Stimulated activated naive CD8-positive, alpha-beta T cell treated with anti-CD3 and anti-CD28 coated beads, Interleukin-15, Interleukin-2, amounts not matched to agents 100 ng/mL and 50 ng/mL, for 24 hours (primary cell): ENCODE results near the gene CDH4.

Source experiments
- H3K27ac Mint-ChIP-seq: one replicate; pipeline ENCODE4 v1.8.0; 2021; ENCODE audit warnings: mild to moderate bottlenecking, mixed read lengths
- H3K27me3 Mint-ChIP-seq: one replicate; pipeline ENCODE4 v1.8.0; 2021; ENCODE audit warnings: mixed read lengths
- H3K36me3 Mint-ChIP-seq: one replicate; pipeline ENCODE4 v1.8.0; 2021; ENCODE audit warnings: low read depth, mixed read lengths
- H3K4me1 Mint-ChIP-seq: one replicate; pipeline ENCODE4 v1.8.0; 2021; ENCODE audit warnings: low read depth, mixed read lengths
- H3K4me3 Mint-ChIP-seq: one replicate; pipeline ENCODE4 v1.8.0; 2021; ENCODE audit warnings: mild to moderate bottlenecking, mixed read lengths
- H3K9me3 Mint-ChIP-seq: one replicate; pipeline ENCODE4 v1.8.0; 2021; ENCODE audit warnings: mixed read lengths

CDH4 gene

GRCh38 chr20:61549865-61550264 lies 297.8 kb downstream of the CDH4 start:
- no peaks in the 10 kb centered on the region for H3K27me3 Mint-ChIP-seq
- H3K27ac Mint-ChIP-seq, result no peak overlapping the region
- H3K4me3 Mint-ChIP-seq, result no peak overlapping the region
- H3K4me1 Mint-ChIP-seq, result no peaks in the 10 kb centered on the region
- H3K9me3 Mint-ChIP-seq, result peaks cover 15% of the 10 kb centered on the region
- H3K36me3 Mint-ChIP-seq, result no peaks in the 10 kb centered on the region

- H3K27ac Mint-ChIP-seq, result no peak overlapping the region
- peaks cover 5% of the 10 kb centered on the region for H3K9me3 Mint-ChIP-seq
- H3K27me3 Mint-ChIP-seq, result no peaks in the 10 kb centered on the region
- no peaks in the 10 kb centered on the region for H3K4me1 Mint-ChIP-seq
- H3K36me3 Mint-ChIP-seq, result no peaks in the 10 kb centered on the region
- no peak overlapping the region for H3K4me3 Mint-ChIP-seq
Observed at GRCh38 chr20:61551401-61551800, 299.3 kb downstream of the CDH4 start.

DNA sequence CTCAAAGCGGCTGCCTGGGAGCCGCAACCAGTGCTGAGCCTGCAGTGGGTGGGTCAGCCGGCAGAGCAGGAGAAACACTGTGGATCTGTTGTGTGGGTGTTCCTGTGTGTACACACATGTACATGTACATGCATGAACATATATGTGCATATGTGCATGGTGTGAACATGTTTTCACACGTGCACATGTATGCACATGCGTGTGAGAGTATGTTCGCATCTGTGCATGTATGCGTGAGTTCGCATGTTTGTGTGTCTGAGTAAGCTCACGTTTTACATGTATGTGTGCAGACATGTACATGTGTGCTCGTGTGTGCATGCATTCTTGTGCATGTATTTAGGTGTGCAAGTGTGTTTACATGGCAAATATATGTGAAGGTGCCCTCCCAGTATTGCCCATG lies 302.6 kb downstream of the CDH4 start:
- H3K36me3 Mint-ChIP-seq, result no peaks in the 10 kb centered on the region
- H3K4me3 Mint-ChIP-seq, result no peak overlapping the region
- no peaks in the 10 kb centered on the region for H3K27me3 Mint-ChIP-seq
- no peaks in the 10 kb centered on the region for H3K4me1 Mint-ChIP-seq
- peaks cover 8% of the 10 kb centered on the region for H3K9me3 Mint-ChIP-seq
- no peak overlapping the region for H3K27ac Mint-ChIP-seq

GRCh38 chr20:61555566-61555965 lies 303.5 kb downstream of the CDH4 start:
- no peaks in the 10 kb centered on the region for H3K36me3 Mint-ChIP-seq
- H3K9me3 Mint-ChIP-seq, result peaks cover 8% of the 10 kb centered on the region
- H3K4me3 Mint-ChIP-seq, result no peak overlapping the region
- H3K27ac Mint-ChIP-seq, result no peak overlapping the region
- no peaks in the 10 kb centered on the region for H3K27me3 Mint-ChIP-seq
- H3K4me1 Mint-ChIP-seq, result no peaks in the 10 kb centered on the region

- no peaks in the 10 kb centered on the region for H3K36me3 Mint-ChIP-seq
- H3K4me3 Mint-ChIP-seq, result no peak overlapping the region
- peaks cover 8% of the 10 kb centered on the region for H3K9me3 Mint-ChIP-seq
- H3K27me3 Mint-ChIP-seq, result no peaks in the 10 kb centered on the region
- no peaks in the 10 kb centered on the region for H3K4me1 Mint-ChIP-seq
- H3K27ac Mint-ChIP-seq, result no peak overlapping the region
Observed at GRCh38 chr20:61556111-61556510, 304.1 kb downstream of the CDH4 start.

DNA sequence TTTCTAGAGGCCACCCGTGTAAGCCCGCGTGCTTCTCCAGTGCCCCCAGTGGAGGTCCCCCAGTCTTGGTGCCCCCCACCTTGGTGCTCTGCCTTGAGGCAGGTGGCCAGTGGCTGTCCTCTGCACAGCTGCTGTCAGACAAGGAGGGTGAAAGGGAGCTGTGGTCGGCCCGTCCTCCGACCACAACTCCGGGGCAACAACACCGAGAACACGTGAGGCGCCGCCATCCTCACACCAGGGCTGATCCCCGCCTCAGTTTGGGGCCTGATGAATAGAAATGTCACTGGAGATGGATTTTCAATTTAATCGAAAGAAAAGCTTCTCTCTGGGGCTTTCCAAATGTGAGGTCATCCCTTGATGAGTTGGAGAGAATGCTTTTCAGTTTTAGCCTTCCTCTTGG lies 304.6 kb downstream of the CDH4 start:
- no peaks in the 10 kb centered on the region for H3K36me3 Mint-ChIP-seq
- no peak overlapping the region for H3K27ac Mint-ChIP-seq
- H3K4me1 Mint-ChIP-seq, result no peaks in the 10 kb centered on the region
- H3K9me3 Mint-ChIP-seq, result peaks cover 8% of the 10 kb centered on the region
- no peak overlapping the region for H3K4me3 Mint-ChIP-seq
- H3K27me3 Mint-ChIP-seq, result no peaks in the 10 kb centered on the region

GRCh38 chr20:61557621-61558020 lies 305.6 kb downstream of the CDH4 start:
- no peaks in the 10 kb centered on the region for H3K36me3 Mint-ChIP-seq
- peaks cover 8% of the 10 kb centered on the region for H3K9me3 Mint-ChIP-seq
- no peak overlapping the region for H3K4me3 Mint-ChIP-seq
- H3K27ac Mint-ChIP-seq, result no peak overlapping the region
- no peaks in the 10 kb centered on the region for H3K4me1 Mint-ChIP-seq
- H3K27me3 Mint-ChIP-seq, result no peaks in the 10 kb centered on the region

DNA sequence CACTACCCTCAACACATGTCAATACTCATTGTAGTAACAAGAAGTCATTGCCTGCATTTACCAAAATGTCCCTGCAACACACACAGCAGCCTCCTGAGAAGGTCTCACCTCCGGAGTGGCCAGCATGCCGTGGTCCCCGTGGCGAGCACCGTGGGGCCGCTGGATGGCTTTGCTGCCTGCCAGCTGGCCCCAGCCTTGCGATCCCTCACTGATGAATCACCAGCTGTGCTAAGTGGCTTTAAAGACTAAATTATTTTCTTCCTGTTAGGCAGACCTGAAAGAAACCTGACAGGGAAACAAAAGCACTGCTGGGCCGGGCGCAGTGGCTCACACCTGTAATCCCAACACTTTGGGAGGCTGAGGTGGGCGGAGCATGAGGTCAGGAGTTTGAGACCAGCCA lies 306.7 kb downstream of the CDH4 start:
- H3K27me3 Mint-ChIP-seq, result no peaks in the 10 kb centered on the region
- no peaks in the 10 kb centered on the region for H3K4me1 Mint-ChIP-seq
- no peak overlapping the region for H3K4me3 Mint-ChIP-seq
- no peak overlapping the region for H3K27ac Mint-ChIP-seq
- no peaks in the 10 kb centered on the region for H3K36me3 Mint-ChIP-seq
- H3K9me3 Mint-ChIP-seq, result peaks cover 4% of the 10 kb centered on the region

DNA sequence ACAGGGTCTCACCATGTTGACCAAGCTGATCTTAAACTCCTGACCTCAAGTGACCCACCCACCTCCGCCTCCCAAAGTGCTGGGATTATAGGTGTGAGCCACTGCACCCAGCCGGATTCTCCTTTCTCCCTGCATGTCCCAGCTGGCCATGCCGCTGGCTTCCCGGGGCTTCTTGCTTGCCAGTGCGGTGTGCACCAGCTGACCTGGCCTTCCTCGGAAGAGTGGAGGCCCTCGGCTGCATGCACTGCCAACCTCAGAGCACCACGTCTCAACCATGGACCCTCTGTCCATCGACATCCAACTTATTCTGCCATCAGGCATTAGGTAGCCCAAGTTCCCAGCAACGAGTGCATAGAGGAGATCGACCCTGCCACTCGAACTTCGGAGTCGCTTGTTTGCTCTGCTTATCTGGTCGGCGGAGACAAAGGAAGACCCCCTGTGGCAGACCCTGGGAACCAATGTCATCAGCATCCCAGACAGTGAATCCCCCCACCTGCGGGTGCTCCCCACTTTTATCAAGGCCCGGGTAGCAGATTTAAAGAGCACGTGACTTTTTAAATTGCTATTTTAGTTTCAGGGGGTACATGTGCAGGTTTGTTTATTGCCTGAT lies 307.8 kb downstream of the CDH4 start:
- Mint-ChIP-seq H3K27me3 (no peaks in the 10 kb centered on the region), H3K4me3 (no peak overlapping the region), H3K9me3 (peaks cover 4% of the 10 kb centered on the region), H3K27ac (no peak overlapping the region), H3K36me3 (no peaks in the 10 kb centered on the region), H3K4me1 (no peaks in the 10 kb centered on the region)

- H3K4me1 Mint-ChIP-seq, result no peaks in the 10 kb centered on the region
Observed at GRCh38 chr20:61560361-61560853, 308.3 kb downstream of the CDH4 start.

DNA sequence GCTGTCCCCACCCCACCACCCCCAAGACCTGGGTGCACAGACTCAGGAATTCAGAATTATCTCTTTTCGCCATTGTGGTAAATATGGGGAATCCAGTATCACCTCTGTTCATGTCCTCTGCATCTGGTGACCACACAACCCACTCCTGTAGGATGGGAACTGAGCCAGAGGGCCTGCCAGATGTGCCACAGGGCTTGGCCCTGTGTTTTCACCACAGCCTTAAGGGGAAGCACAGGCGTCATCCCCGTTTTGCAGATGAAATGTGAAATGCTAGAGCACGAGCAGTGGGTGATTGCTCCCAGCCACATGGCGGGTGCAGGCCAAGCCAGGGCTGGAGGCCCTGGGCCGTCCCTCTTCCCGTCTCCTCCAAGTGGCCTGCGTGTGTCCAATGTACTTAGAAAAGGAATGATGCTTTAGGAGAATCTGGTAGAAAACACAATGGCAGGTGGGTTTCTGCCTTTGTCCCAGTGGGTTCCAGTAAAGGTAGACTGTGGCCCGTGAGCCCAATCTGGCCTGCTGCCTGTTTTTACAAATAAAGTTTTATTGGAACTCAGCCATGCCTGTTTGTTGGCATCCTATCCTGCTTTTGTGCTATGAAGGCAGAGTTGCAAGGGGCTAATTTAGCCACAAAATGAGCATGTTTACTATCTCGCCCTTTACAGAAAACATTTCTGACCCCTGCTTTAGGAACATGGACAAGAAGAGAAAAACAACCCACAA lies 309.2 kb downstream of the CDH4 start:
- Mint-ChIP-seq H3K27me3 (no peaks in the 10 kb centered on the region), H3K36me3 (no peaks in the 10 kb centered on the region), H3K27ac (no peak overlapping the region), H3K4me1 (no peaks in the 10 kb centered on the region), H3K4me3 (no peak overlapping the region), H3K9me3 (peaks cover 4% of the 10 kb centered on the region)

More at GRCh38 chr20:61560361-61560853, 308.3 kb downstream of the CDH4 start:
- H3K27ac Mint-ChIP-seq, result no peak overlapping the region
- H3K36me3 Mint-ChIP-seq, result no peaks in the 10 kb centered on the region
- peaks cover 4% of the 10 kb centered on the region for H3K9me3 Mint-ChIP-seq
- no peak overlapping the region for H3K4me3 Mint-ChIP-seq
- H3K27me3 Mint-ChIP-seq, result no peaks in the 10 kb centered on the region

DNA sequence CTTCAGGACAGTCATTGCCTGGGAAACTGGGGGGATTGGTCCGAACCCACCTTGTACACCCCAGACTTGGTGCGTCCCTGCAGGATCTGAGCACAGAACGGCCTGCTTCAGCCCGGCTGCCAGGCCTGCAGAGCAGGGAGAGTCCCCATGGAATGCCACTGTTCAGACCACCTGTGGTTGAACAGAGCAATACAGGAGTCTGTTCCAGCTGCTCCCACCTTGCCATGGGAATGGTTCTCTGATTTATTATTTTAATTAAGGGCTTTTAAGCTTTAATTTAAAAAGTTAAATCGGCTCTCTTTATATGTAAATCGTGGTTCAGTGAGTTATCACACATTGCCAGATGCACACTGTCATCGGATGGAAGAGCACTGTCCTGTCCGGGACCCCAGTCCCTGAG lies 310.4 kb downstream of the CDH4 start:
- no peaks in the 10 kb centered on the region for H3K36me3 Mint-ChIP-seq
- H3K27me3 Mint-ChIP-seq, result no peaks in the 10 kb centered on the region
- H3K9me3 Mint-ChIP-seq, result no peaks in the 10 kb centered on the region
- H3K4me3 Mint-ChIP-seq, result no peak overlapping the region
- no peaks in the 10 kb centered on the region for H3K4me1 Mint-ChIP-seq
- H3K27ac Mint-ChIP-seq, result no peak overlapping the region

DNA sequence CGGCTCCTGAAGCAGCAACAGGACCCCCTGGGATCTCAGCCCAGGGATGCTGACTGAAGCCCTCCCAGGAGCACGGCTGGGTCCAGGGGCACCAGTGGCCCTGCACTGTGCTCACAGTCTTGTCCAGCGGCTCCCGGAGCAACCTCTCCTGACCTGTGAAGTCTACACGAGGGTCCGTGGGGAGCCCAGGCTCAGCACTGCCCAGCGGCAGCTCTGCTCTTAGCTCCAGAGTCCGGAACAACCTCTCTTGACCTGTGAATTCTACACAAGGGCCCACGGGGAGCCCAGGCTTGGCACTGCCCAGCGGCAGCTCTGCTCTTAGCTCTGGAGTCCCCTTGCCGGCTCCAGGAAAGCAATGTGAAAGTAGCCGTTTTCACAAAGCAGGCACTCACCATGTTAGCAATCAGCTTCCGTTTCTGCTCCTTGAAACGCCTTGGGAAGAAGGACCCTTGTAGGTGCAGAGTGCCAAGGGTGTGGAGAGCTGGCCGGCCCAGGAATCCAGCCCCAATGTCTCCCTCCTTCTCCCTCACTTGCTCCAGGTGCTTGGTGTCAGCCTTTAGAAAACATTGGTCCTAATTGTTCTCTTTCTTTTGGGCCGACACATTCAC lies 310.9 kb downstream of the CDH4 start:
- H3K4me1 Mint-ChIP-seq, result no peaks in the 10 kb centered on the region
- no peaks in the 10 kb centered on the region for H3K36me3 Mint-ChIP-seq
- H3K27ac Mint-ChIP-seq, result no peak overlapping the region
- H3K4me3 Mint-ChIP-seq, result no peak overlapping the region
- H3K9me3 Mint-ChIP-seq, result no peaks in the 10 kb centered on the region
- no peaks in the 10 kb centered on the region for H3K27me3 Mint-ChIP-seq

GRCh38 chr20:61564628-61565027 lies 312.6 kb downstream of the CDH4 start:
- Mint-ChIP-seq H3K27me3 (no peaks in the 10 kb centered on the region), H3K27ac (no peak overlapping the region), H3K4me3 (no peak overlapping the region), H3K4me1 (no peaks in the 10 kb centered on the region), H3K9me3 (no peaks in the 10 kb centered on the region), H3K36me3 (no peaks in the 10 kb centered on the region)

- Mint-ChIP-seq H3K4me3 (no peak overlapping the region), H3K27ac (no peak overlapping the region), H3K27me3 (no peaks in the 10 kb centered on the region), H3K36me3 (no peaks in the 10 kb centered on the region), H3K9me3 (no peaks in the 10 kb centered on the region), H3K4me1 (no peaks in the 10 kb centered on the region)
Observed at GRCh38 chr20:61565791-61566190, 313.7 kb downstream of the CDH4 start.
